Umbilical cord (tissue), 2 donors: ENCODE data around the gene TNS1. TPM values are rescaled to one million over a fixed set of nuclear protein-coding genes. Genes with fewer than 3 reads are reported as not detected.
"Not testable (repeated sequence)": the region's sequence is repeated elsewhere in the genome, so short reads cannot be mapped to it uniquely, and the experiment has no call there.

Experiments
- DNase-seq: peaks from one replicate; pipeline ENCODE4 v3.0.0-alpha.2; 2015; ENCODE audit warnings: low spot score
- total RNA-seq: library from RNA; depleted of rRNA; stranded (reverse); fragments of >200 nt; gene quantifications from one replicate; pipeline ENCODE4 v1.2.3, GENCODE V29; 2014; ENCODE audit warnings: low replicate concordance; ENCODE audit not compliant: insufficient read depth

Gene TNS1
- total RNA-seq, 1 donor from 2014 or later = 255 TPM

DNA sequence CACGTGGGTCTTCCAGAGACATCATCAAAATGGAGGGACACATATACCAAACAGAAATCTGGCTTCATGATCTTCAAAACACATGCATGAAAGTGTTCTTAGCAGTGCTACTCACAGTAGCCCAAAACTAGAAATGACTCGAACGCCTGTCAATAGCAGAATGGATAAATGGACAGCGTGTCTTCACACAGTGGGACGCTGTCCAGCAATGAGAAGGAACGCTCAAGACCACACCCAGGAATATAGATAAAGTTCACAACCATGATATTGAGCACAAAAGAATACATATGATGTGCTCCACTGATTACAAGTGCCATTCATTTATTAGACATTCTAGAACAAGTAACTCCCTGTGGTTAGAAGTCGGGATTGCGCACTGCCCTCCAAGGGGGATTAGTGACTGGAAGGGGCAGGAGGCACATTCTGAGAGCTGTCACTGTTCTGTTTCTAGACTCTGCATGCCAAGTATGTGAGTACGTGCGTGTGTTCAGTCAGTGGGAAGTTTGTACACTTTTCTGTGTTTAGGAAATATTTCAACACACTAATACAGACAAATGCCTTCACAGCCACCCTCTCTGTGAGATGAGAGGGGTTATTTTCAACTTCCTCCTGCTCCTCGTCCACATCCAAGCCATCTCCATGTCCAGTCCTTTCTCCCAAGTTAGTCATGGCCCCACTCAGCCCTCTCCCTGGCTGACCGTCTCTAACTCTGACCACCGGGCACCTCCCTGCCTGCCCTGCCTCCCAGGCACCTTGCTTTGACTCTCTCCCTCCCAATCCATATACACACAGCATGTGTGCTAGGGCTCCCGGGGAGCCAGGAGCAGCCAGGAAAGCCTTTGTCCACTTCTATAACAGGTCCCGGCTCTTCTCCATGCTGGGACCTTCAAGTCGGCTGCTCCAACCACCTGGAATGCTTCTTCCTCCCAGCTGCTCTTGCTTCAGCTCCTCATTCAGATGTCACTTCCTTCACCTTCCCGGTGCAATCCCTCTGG, 26.9 kb upstream of the TNS1 start:
- DNase-seq = peak; percentile 80

DNA sequence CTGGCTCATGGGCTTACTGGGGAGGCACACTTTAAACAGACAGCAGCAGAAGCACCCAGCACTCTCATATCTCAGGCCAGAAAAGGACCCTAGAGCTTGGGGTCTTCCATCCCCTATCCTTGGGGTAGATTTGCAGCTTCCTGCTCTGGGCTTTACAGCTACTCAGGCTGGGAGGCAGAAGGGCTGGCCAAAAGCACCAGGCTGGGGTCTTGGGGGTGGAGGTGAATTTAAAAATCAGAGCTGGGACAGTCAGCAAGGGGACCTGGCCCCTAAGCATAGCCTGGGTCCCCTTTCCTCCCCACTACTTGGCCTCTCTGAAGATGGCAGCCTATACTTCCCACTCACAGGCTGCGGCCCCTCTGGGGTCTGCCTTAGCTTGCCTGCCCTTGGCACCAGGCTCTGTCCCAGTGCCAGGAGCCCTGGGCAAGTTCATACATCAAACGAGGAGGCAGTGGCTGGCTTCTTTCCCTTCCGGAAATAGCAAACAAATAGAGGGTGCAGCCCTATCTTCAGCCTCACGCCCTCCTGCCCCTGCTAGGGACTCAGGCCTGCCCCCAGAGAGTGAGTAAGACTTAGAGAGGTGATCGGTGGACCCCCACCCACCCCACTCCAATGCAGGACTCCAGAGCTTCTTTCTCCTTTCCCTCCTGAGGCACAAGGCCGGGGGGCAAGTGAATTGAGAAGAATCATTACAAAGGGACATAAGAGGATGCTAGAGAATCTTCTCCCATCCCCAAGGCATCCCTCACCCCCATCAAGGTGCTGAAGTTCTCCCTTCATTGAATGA, 26.0 kb upstream of the TNS1 start:
- no peak for DNase-seq

DNA sequence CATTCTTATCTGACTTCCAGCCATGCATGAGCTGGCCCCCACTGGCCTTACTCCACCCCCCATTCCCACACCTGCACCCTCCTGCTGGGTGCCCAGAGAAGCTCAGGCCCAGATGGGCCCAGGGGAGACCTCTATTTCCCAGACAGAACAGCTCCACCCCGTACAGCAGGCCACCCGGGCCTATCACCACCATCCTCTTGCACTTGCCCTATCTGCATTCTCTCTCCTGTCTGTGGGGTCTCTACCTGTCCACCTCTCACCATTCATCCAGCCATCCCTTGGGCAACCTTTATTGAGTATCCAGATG, 25.3 kb upstream of the TNS1 start:
- no peak for DNase-seq

DNA sequence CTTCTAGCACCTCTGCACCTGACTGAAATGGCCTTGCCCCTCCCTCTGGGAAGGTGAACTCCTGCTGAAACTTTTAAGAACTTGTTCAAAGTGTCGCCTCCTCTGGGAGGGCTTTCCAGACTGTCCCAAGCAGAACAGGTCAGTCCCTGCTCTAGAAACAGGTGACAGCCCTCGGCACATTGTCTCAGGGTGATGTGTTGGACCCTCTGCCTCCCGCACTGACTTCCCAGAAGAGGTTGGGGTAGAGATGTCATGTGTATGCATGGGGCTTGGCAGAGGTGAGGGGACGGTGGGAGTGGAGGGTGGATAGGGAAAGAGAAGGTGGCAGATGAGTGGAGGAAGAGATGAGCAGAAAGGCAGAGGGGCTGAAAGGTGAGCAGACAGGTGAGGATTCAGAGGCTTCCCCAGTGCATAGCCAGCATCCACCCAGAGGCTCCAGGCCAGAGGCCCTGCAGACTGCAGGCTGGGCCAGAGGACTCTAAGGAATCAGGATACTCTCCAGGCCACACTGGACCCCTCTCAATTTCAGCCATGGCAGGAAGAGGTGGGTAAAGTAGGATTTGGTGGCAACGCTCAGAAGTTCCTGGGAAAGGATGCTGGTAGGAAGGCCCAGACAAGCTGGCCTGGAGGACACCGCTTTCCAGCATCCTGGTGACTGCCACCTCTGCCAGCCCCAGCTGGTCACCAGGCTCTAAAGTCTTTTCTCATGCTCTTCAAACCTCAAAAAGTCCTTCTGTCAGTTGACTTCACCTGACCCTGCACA, 24.8 kb upstream of the TNS1 start:
- no peak for DNase-seq

DNA sequence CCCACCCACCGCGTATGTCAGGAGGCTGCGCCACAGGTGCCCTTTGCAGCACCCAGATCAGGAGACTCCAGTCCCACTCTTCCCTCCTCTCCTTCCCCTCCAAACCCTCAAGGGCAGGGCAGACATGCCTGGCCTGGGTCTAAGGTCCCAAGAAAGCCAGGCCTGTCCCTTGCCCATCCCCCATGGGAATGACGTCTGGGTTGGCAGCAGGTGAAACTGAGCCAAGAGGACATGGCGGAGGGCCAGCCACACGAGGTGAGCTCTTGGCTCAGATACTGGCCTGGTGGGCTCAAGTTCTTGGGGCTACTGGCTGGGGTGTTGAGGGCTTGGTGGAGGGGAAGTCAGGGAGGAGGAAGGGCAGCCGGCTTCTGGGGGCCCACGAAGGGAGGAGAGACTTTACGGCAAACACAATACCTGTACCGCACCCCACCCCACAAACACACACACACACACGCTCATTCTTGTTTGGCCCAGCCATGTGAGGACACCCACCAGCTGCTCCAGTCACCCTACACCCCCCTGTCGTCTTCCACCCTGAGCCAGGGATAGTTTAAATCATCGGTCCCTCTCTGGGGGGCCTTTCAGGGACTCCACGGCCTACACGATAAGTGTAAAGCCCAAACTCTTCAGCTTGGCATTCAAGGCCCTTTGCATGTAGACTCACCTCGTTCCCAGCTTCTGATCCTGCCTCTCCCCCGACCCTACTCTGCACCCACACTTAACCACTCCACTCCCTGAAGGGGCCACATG, 24.1 kb upstream of the TNS1 start:
- DNase-seq = no peak

DNA sequence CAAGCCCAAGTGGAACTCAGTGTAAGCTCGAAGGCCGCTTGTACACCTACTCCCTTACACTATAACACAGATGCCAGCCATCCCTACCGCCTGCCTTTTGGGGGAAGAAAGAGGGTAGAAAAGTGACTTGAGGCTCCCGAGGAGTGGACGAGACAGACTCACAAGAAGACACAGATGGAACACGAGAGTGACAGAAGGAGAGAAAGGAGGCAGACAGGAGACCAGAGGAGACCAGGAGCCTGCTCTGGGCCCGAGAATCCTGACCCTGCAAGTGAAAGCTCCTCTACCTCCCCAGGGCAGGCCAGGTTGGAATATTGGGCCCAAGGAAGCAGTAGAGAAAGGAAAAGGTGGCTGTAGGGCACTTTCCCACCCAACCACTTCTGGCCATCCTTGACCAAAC, 23.4 kb upstream of the TNS1 start:
- DNase-seq = no peak

DNA sequence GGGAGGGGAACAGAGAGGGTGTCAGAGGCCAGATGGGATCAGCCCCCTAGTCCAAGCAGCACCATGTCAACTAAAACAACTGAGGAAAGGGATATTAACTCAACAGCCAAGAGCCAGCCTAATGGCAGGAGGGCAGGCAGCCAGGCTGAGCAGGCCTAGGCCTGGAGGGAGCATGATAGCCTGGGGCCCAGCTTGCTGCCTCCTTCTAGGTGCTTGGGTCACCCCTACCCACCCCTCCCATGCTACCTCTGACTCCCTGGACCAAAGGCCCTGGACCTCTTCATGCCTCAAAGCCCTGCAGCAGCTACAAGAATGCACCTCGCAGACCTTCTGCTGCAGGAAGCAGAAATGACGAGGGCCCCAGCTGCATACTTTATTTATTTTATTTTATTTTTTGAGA, 22.1 kb upstream of the TNS1 start:
- DNase-seq = no peak

DNA sequence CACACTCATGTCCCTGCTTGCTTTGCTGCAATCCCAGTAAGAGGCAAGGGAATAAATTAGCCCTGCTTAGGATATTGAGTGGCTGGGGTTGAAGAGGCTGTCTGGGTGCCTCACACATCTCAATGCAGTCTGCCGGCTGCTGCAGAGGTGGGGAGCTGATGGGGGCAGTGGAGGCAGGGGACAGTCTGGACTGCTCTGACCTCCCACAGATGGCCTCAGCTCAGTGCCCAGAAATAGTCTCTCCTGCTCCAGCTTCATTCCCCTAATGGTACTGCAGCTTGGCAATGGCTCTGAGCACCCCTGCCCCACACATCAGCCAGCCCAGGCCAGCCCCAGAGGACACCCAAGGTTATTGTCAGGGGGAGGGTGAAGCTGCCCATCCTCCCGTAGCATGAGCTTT, 21.5 kb upstream of the TNS1 start:
- no peak for DNase-seq

DNA sequence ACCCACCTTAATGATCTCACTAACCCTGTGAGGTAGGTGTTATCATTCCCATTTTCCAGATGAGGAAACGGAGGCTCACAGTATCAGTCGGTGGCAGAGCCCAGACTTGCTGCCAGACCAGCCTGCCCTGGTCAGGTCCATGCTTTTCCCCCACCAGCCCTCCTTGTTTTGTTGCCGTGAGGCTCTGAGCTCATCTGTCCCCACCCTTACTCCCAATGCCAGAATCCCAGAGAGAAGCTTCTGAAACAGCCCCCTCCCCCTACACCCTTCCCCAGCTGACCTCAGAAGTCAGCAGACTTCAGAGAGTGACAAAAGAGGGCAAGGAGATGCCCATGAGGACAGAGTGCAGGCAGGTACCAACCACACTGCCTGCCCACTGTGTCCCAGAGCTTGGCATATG, 20.8 kb upstream of the TNS1 start:
- DNase-seq = no peak

DNA sequence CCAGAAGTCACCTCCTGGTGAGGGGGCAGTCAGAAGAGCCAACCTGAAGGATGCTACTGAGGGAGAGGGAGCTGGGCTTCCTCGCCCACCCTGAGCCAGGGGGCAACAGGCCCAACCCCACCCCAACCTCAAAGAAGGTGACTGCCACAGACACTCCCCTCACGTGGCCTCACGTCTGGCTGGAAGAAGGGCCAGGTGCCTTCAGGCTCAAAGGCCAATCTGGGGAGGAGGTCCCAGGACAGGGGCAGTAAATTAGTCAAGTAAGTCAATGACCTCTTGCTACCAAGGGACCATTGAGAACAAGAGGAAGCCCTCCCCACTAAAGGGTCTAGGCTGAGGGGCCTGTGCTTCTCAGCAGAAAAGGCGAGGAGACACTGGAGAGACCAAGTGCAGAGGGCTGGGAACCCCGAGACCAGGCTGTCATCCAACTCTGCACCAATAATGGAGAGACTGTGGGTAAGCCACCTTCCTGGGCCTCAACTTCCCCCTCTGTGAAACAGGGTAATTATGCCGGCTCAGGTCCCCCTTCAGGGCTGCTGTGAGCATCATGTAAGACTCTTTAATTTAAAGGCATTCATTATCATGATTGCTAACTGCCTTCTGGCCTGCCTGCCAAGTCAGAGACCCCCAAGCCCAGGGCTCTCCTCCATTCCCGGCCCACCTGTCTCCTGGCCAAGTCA, 20.2 kb upstream of the TNS1 start:
- no peak for DNase-seq

DNA sequence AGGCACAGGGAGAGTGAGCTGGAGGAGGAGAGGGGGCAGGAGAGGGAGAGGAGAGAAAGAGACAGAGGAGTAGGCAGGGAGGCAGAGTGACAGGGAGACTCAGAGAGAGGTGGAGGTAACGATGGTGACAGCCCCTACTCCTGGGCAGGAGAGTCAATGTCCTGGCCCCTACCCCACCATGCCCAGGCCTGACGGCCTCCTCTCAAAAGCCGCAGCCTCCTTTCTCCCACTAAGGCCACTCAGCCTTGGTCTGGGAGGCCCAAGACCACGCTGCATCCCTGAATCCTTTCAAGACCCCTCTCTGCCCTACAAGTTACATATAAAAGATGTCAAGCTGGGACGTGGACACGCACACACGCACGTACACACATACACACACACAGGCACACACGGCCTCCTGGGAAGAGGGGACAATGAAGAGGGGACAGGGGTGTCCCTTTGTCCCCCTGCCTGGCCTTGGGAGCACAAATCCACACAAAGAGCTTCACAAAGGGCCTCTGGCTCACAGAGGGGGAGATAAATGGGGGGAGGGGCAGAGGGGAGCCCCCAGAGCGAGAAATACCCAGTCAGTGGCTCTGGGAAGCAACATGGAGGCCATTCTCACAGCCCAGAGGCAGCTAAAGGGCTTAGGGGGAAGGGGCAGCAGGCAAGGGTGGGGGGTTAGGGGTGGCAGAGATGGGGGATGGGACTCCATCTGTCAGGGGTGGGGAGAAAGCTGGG, 19.5 kb upstream of the TNS1 start:
- DNase-seq = no peak

DNA sequence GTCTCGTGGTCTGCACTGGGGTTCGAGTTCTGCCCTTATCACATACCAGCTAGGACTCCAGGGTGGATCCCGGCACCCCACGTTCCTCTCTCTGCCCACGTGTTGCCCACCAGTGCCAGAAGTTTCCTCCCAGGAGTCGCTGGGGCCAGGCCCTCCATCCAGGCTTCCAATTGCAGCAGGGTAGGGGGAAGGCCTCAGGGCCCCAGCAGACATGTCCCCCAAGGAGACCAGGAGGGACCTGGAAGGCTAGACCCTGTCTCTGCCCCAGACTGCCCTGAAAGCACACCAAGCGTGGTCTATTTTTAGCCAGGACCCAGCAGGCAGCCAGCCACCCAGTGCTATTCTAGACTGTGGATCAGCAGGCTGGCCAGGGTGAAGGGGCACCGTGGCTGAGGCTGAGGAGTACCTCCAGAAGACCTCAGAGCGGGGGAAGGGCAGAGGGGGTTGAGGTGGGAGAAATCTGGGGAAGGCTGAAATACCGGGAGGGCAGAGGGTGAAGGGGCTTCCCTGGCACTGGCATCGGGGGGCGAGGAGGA, 18.8 kb upstream of the TNS1 start:
- no peak for DNase-seq

DNA sequence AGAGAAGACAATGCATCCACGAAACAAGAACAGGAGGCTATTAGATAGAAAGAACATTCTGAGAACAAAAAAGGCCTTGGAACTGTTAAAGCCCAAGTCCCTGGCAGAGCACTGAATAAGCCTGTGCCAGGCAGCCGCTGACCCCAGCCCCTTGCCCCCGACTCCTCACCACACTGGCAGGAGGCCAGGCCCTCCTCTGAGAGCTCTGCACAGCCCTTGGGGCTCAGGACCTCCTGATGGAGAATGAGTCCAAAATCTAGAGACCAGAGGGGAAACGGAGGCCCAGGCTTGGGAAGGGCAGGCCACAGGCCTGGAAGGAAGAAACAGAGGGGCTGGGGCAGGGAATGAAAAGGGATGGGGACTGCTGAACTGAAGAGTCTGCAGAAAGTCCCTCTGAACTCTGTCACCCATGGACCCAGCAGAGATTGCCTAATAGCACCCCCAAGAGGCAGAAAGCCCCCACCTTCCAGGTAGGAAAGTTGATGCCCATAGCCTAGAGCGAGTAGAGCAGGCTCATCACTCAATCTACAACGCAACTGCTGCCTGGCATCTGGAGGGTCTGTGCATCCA, 18.3 kb upstream of the TNS1 start:
- no peak for DNase-seq

DNA sequence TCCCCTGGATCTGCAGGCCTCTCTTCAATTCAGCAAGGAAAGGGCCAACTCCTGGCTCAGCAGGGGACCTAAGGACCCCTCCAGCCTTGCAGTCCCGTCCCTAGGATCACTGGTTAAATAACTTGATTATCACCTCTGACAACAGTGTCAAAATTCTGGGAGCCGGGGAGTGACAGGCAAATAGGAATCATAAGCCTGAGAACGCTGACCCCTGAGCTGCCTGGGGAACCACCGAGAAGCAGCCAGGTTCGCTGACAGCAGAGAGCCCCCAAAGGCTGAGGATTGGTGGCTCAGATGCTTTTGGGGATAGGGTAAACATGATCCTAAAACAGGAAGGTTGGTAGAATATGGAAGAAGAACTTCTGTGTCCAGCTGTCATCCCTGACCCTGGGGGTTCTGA, 17.5 kb upstream of the TNS1 start:
- no peak for DNase-seq

DNA sequence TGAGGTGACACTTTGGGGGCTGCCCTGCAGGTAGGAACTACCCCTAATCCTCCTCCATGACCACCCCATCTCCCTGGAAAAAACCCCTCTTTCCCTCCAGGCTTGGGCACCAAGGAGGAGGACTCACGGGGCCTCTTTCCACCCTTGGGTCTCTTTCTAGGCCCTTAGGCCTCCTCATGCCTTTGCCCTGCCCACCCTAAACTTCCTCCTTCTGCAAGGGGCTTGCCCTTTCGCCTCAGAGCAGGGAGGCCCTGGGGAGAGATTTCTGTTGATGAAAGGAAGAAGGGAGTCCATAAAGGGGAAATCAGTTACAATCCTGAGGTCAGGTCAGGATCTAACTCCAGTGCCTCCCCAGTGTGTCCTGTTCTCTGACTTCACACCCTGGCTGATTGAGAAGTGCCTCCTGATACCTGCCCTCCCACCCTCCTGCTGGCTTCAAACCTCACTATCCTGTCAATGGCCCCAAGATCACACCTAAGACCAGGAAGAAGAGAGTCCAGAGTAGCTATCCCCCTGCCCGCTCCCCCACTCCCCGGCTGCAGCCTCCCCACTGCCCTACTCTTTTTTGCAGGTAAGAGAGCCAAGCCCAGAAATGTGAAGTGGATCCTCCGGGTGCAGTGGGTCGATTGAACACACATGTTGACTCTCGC, 16.7 kb upstream of the TNS1 start:
- DNase-seq = no peak

DNA sequence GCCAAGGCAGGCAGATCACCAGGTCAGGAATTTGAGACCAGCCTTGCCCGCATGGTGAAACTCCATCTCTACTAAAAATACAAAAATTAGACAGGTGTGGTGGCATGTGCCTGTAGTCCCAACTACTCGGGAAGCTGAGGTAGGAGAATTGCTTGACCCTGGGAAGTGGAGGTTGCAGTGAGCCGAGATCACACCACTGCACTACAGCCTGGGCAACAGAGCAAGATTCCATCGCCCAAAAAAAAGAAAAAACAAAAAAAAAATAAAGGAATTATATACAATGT, 16.0 kb upstream of the TNS1 start:
- not testable (repeated sequence) for DNase-seq

DNA sequence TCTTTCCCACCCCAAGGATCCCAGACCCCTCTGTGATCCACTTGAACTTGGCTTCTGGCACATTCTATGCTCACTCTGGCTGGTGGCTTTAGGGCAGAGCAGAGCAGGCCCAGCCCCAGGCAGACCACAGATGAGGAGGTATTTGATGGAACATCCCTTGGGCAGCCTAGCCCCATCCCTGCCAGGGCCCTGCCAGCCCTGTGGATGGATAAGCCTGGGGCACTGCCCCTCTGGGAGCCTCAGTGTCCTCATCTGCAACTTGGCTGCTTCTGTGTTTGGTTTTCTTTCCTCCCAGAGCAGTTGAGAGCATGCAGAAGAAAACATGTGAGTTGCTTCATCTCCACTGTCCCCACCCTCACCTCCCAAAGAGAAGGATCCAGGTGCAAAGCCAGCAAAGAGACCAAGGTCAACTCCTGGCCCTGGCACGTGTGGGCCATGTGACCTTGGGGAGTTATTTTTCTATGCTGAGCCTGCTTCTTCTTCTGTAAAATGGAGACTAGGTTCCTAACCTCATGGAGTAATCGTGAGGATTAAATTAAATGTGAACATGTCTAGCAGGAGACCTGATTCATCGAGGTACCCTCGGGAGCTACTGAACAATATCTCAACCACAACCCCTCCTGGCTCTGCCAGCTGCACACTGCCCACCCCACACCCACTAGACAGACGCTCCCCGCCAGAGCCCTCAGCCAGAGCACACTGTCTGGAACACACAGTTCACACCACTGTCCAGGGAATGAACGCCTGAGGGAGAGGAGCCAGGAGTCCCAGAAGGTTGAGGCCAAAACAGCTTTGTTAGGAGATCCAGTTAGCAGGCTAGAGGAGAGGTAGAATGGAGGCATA, 14.6 kb upstream of the TNS1 start:
- DNase-seq = no peak

DNA sequence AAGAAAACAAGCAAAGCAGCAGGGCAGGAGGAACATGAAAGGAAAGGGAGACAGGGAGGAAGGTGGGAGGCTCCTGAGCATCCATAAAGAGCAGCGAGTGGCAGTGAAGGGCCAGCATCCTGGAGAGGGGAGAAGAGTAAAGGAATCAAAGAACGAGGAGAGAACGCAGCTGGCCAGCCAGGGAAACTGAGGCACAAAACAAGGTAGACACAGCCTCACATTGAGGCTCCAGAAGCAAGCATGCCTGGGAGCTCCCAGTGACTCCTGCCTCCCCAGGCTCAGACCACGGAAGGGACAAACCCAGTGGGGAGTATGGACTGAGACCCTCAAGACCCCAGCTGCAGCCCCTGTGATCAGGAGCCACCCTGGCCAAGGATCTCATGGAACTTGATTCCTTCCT, 14.0 kb upstream of the TNS1 start:
- DNase-seq = no peak
